Bronchial smooth muscle cell (primary cell): Measurements from ENCODE around the gene TMEM144. TPM values are rescaled to one million over a fixed set of nuclear protein-coding genes. Genes with fewer than 3 reads are reported as not detected.

Experiments used
- total RNA-seq: library from RNA; depleted of rRNA; stranded (reverse); fragments of >200 nt; gene quantifications from 2 replicates; pipeline ENCODE4 v1.2.1, GENCODE V29; 2014

TMEM144 gene
- 5.5 and 6.3 TPM in 2 replicates for total RNA-seq

GRCh38 chr4:158209825-158210807 lies at the start of gene TMEM144:
Gene TMEM144 (plus strand): TSS chr4:158210486. CDS start chr4:158212668, 2,182 bp downstream.

GRCh38 chr4:158172261-158173258 lies 37.7 kb upstream of the TMEM144 start, which contains the start of gene GASK1B:
Gene GASK1B (minus strand): TSS chr4:158173025. CDS start chr4:158171375, 1,650 bp downstream.

Other genes starting within 250 kb of the TMEM144 start
- 38.0 and 51.1 TPM in 2 replicates for gene GASK1B, start 37.5 kb upstream of the TMEM144 start, total RNA-seq